Small intestine (tissue), 7 donors: Measurements from ENCODE around the gene TMEM176A. TPM values are rescaled to one million over a fixed set of nuclear protein-coding genes. Genes with fewer than 3 reads are reported as not detected.
A peak's percentile ranks its signal among the peaks of the same experiment; 100 is the strongest.
"Not testable (repeated sequence)": the region's sequence is repeated elsewhere in the genome, so short reads cannot be mapped to it uniquely, and the experiment has no call there.

Experiments used
- DNase-seq, 2 donors: peaks; one replicate each; pipeline versions ENCODE4 v3.0.0 to v3.0.0-alpha.2; 2013
- FAIRE-seq: peaks from 2 replicates; lab custom pipeline; 2012; peaks lifted over from hg19 to GRCh38; lab: Jason Lieb, UNC
- H3K27ac ChIP-seq, 3 donors: one replicate each; pipeline ENCODE4 v1.5.1; 2013; ENCODE audit warnings: low read length in 2 of 3, mild to moderate bottlenecking in 2 of 3, control low read depth in 1 of 3, inconsistent platforms in 1 of 3, low read depth in 1 of 3, moderate library complexity in 1 of 3
- H3K27me3 ChIP-seq, 3 donors: one replicate each; pipeline ENCODE4 v1.6.1; 2013; ENCODE audit warnings: low read length in 3 of 3, inconsistent platforms in 1 of 3; ENCODE audit not compliant: control insufficient read depth in 3 of 3, insufficient read depth in 3 of 3
- H3K36me3 ChIP-seq, 3 donors: one replicate each; pipeline ENCODE4 v1.6.1; 2013; ENCODE audit warnings: low read length in 3 of 3, inconsistent platforms in 1 of 3, low read depth in 1 of 3, mild to moderate bottlenecking in 1 of 3, moderate library complexity in 1 of 3; ENCODE audit not compliant: control insufficient read depth in 3 of 3, insufficient read depth in 2 of 3
- H3K4me1 ChIP-seq, 3 donors: one replicate each; pipeline ENCODE4 v1.6.1; 2013; ENCODE audit warnings: low read length in 2 of 3, inconsistent platforms in 1 of 3, low read depth in 1 of 3, mild to moderate bottlenecking in 1 of 3, moderate library complexity in 1 of 3; ENCODE audit not compliant: control insufficient read depth in 3 of 3, insufficient read depth in 2 of 3
- H3K4me3 ChIP-seq, 3 donors: one replicate each; pipeline ENCODE4 v1.5.1; 2013; ENCODE audit warnings: low read length in 3 of 3, control low read depth in 1 of 3, inconsistent platforms in 1 of 3, low read depth in 1 of 3, mild to moderate bottlenecking in 1 of 3, moderate library complexity in 1 of 3
- H3K9me3 ChIP-seq, 2 donors: one replicate each; pipeline ENCODE4 v1.6.1; 2013; ENCODE audit warnings: low read depth in 1 of 2, low read length in 1 of 2; ENCODE audit not compliant: control insufficient read depth in 2 of 2, insufficient read depth in 1 of 2
- WGBS, 3 donors: extraction: QIAGEN DNeasy Blood & Tissue Kit; methylation state at CpG; one replicate each; pipeline ENCODE4 v1.1.7; 2013; 5-methylcytosine and 5-hydroxymethylcytosine counted together
- polyA plus RNA-seq, 4 donors: library from polyadenylated mRNA; stranded (reverse) in 3 of 4; unstranded in 1 of 4; fragments of 200-250 nt in 3 of 4; fragments of 120-200 nt in 1 of 4; gene quantifications; one replicate each; pipeline versions ENCODE4 v1.2.1 to v1.2.3, GENCODE V29; 2013
- donor health status: healthy with polysubstance abuse.
- donor health status: control.
- donor health status: control.
- donor health status: Bipolar disorder and iron deficiency.
- donor health status: healthy.

The TMEM176A gene
- polyA plus RNA-seq, 4 donors, result 143 to 380 (median 229) TPM

GRCh38 chr7:150756166-150756565 is 44.4 kb upstream of the TMEM176A start:
- FAIRE-seq (no peak), DNase-seq (no peak)
- H3K4me1 ChIP-seq, result peaks cover 0 to 4% (median 0%) of the 10 kb centered on the region in 3 donors
- H3K27me3 ChIP-seq, result peaks cover 0 to 3% (median 0%) of the 10 kb centered on the region in 3 donors
- no peak overlapping the region for H3K4me3 ChIP-seq
- H3K27ac ChIP-seq, result peak overlapping the region in 2 of 3 donors; percentile 48 to 64
- no peaks in the 10 kb centered on the region for H3K36me3 ChIP-seq
- 65 to 77% (median 74%) methylated on average over 3 of the region's 3 CpGs for WGBS, 3 donors
- H3K9me3 ChIP-seq, result no peaks in the 10 kb centered on the region

DNA sequence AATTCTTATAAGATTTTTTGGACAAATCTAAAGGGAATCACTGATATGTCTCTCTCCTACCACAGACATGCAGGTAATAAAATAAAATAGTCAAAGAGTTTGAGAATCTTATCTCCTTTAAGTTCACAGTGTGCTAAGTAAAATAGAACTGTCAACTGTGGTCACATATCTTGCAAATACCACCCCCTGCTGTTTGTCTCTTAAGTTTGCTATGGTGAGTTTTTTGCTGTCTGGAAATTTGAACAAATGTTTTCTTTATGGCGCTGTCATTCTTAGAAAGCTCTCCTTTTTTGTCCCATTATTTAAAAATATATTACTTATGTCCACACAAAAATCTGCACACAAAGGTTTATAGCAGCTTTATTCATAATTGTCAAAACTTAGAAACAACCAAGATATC is 43.7 kb upstream of the TMEM176A start:
- Histone ChIP-seq H3K27me3 (peaks cover 0 to 3% (median 0%) of the 10 kb centered on the region in 3 donors), H3K4me1 (peaks cover 0 to 4% (median 0%) of the 10 kb centered on the region in 3 donors), H3K9me3 (no peaks in the 10 kb centered on the region), H3K27ac (no peak overlapping the region), H3K4me3 (no peak overlapping the region), H3K36me3 (no peaks in the 10 kb centered on the region)
- DNase-seq (peak; percentile 22 to 60), FAIRE-seq (no peak)
- WGBS, 3 donors, result 20 to 49% (median 32%) methylated on average over 1 of the region's 1 CpG

DNA sequence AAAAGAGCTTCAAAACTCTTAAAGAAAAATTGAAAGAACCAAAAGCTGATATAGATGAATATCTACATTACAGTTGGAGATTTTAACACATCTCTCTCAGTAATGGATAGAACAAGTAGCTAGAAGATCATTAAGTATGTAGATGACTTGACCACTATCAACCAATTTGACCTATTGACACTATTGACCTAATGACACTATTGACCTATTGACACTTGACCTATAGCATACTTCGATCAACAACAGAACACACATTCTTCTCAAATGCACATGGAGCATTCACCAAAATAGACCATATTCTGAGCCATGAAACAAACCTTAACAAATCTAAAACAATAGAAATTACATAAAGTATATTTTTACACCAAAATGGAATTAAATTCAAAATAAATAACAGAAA is 41.1 kb upstream of the TMEM176A start:
- Histone ChIP-seq H3K4me1 (peaks cover 0 to 4% (median 0%) of the 10 kb centered on the region in 3 donors), H3K27me3 (no peaks in the 10 kb centered on the region), H3K36me3 (no peaks in the 10 kb centered on the region), H3K9me3 (no peaks in the 10 kb centered on the region), H3K27ac (no peak overlapping the region), H3K4me3 (no peak overlapping the region)
- DNase-seq, result no peak
- WGBS, 3 donors, result 71 to 82% (median 72%) methylated on average over 1 of the region's 1 CpG
- FAIRE-seq, result no peak

- no peak overlapping the region for H3K4me3 ChIP-seq
- no peaks in the 10 kb centered on the region for H3K36me3 ChIP-seq
- no peak for FAIRE-seq
Measured at GRCh38 chr7:150766334-150766709, 34.2 kb upstream of the TMEM176A start.

DNA sequence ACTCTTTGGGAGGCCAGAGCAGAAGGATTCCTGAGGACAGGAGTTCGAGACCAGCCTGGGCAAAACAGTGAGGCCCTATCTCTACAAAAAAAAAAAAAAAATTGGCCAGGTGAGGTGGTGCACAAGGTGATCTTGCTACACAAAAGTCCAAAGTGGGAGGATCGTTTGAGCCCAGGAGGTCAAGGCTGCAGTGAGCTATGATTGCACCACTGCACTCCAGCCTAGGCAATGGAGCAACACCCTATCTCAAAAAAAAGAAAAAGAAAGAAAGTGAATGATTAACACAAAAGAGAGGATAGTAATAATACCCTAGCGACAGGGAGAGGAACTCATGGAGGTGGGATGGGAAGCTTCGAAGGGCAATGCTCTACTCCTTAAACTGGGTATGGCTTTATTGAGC is 30.8 kb upstream of the TMEM176A start:
- peaks cover 0 to 4% (median 0%) of the 10 kb centered on the region in 3 donors for H3K4me1 ChIP-seq
- H3K27me3 ChIP-seq, result no peaks in the 10 kb centered on the region
- no peak overlapping the region for H3K4me3 ChIP-seq
- H3K36me3 ChIP-seq, result no peaks in the 10 kb centered on the region
- no peaks in the 10 kb centered on the region for H3K9me3 ChIP-seq
- H3K27ac ChIP-seq, result no peak overlapping the region
- no peak for FAIRE-seq
- 69 to 84% (median 70%) methylated on average over 4 of the region's 4 CpGs for WGBS, 3 donors
- no peak for DNase-seq

More at GRCh38 chr7:150766334-150766709, 34.2 kb upstream of the TMEM176A start:
- peak in 1 of 2 donors; percentile 30 for DNase-seq
- no peaks in the 10 kb centered on the region for H3K27me3 ChIP-seq
- no peak overlapping the region for H3K27ac ChIP-seq
- H3K4me1 ChIP-seq, result peaks cover 0 to 4% (median 0%) of the 10 kb centered on the region in 3 donors
- no peaks in the 10 kb centered on the region for H3K9me3 ChIP-seq

- WGBS, 3 donors, result 74 to 83% (median 79%) methylated on average over 1 of the region's 1 CpG
- not testable (repeated sequence) for H3K9me3 ChIP-seq, H3K27ac ChIP-seq, H3K27me3 ChIP-seq, DNase-seq, H3K4me1 ChIP-seq, H3K4me3 ChIP-seq, H3K36me3 ChIP-seq
- peak; percentile 30 for FAIRE-seq
Measured at GRCh38 chr7:150774131-150774530, 26.4 kb upstream of the TMEM176A start.

GRCh38 chr7:150778014-150778737 is 22.4 kb upstream of the TMEM176A start:
- H3K4me1 ChIP-seq, result no peaks in the 10 kb centered on the region
- H3K36me3 ChIP-seq, result no peaks in the 10 kb centered on the region
- no peaks in the 10 kb centered on the region for H3K9me3 ChIP-seq
- no peaks in the 10 kb centered on the region for H3K27me3 ChIP-seq
- H3K27ac ChIP-seq, result no peak overlapping the region
- no peak overlapping the region for H3K4me3 ChIP-seq
- 53 to 62% (median 54%) methylated on average over 8 of the region's 8 CpGs for WGBS, 3 donors
- FAIRE-seq (no peak), DNase-seq (no peak)

GRCh38 chr7:150778738-150779301 is 21.7 kb upstream of the TMEM176A start:
- 7 to 8% (median 8%) methylated on average over 12 of the region's 12 CpGs for WGBS, 3 donors
- peaks cover 0 to 3% (median 0%) of the 10 kb centered on the region in 3 donors for H3K4me1 ChIP-seq
- no peaks in the 10 kb centered on the region for H3K9me3 ChIP-seq
- H3K36me3 ChIP-seq, result no peaks in the 10 kb centered on the region
- FAIRE-seq (no peak), DNase-seq (peak; percentile 81 to 90)
- H3K4me3 ChIP-seq, result no peak overlapping the region
- no peak overlapping the region for H3K27ac ChIP-seq
- no peaks in the 10 kb centered on the region for H3K27me3 ChIP-seq
